ENCODE measurements around the gene ARPIN. TPM values are rescaled to one million over a fixed set of nuclear protein-coding genes. Genes with fewer than 3 reads are reported as not detected.
"Not testable (repeated sequence)": the region's sequence is repeated elsewhere in the genome, so short reads cannot be mapped to it uniquely, and the experiment has no call there.

ARPIN gene
- total and polyA plus RNA-seq, 8 donors = 31.1 to 37.4 (median 35.6) TPM

DNA sequence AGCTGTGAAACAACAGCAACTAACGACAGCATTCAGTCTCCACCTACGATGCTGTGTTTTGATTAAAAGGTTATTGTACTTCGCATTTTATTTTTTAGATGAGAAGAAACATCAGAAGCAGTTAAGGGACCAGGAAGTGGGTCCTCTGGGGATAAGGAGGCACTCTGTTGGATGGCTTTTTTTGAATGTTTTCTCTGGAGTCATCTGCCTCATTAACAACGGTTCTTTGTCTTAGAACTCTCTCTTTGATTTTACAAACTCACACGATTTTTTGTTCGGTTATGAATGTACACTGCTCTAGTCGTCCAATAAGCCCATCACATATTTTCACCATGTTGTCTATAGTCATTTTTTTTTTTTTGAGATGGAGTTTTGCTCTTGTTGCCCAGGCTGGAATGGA is 36.0 kb upstream of the ARPIN start:
- TF ChIP-seq, protein P1, sequence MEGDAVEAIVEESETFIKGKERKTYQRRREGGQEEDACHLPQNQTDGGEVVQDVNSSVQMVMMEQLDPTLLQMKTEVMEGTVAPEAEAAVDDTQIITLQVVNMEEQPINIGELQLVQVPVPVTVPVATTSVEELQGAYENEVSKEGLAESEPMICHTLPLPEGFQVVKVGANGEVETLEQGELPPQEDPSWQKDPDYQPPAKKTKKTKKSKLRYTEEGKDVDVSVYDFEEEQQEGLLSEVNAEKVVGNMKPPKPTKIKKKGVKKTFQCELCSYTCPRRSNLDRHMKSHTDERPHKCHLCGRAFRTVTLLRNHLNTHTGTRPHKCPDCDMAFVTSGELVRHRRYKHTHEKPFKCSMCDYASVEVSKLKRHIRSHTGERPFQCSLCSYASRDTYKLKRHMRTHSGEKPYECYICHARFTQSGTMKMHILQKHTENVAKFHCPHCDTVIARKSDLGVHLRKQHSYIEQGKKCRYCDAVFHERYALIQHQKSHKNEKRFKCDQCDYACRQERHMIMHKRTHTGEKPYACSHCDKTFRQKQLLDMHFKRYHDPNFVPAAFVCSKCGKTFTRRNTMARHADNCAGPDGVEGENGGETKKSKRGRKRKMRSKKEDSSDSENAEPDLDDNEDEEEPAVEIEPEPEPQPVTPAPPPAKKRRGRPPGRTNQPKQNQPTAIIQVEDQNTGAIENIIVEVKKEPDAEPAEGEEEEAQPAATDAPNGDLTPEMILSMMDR (IDR thresholded peaks at IDR 0.05) = no peak
- intact Hi-C loops (cut with DNase I) = no loop called here
- DNase-seq (no peak), ATAC-seq (no peak)
- H3K4me3 ChIP-seq = no peak overlapping the region
- no peaks in the 10 kb centered on the region for H3K4me1 ChIP-seq
- no peak overlapping the region for H3K27ac ChIP-seq
- no peaks in the 10 kb centered on the region for H3K27me3 ChIP-seq
- no peaks in the 10 kb centered on the region for H3K36me3 ChIP-seq
- no peaks in the 10 kb centered on the region for H3K9me3 ChIP-seq

DNA sequence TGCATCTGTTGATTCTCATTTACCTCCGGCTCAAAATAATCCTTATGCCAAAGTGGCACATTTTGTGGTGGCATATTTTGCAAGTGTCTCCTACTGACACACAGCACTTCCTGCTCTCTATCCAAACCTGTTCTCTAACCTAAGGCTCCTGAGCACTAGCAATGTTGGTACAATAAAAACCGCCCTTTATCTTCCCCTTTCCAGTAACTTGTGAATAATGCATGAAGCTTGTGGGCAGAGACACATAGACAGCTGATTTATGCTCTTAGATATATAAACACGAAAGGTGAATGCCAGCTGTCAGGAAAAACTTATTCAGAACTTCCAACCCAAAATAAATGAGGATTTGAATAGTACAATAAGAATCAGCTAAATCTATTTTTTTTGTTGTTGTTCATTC is 34.6 kb upstream of the ARPIN start:
- no peaks in the 10 kb centered on the region for H3K27me3 ChIP-seq
- no peak overlapping the region for H3K4me3 ChIP-seq
- H3K9me3 ChIP-seq = no peaks in the 10 kb centered on the region
- ATAC-seq (no peak), DNase-seq (no peak)
- H3K4me1 ChIP-seq = no peaks in the 10 kb centered on the region
- TF ChIP-seq, protein P1 (IDR thresholded peaks at IDR 0.05) = no peak
- intact Hi-C loops (cut with DNase I) = no loop called here
- H3K27ac ChIP-seq = no peak overlapping the region
- no peaks in the 10 kb centered on the region for H3K36me3 ChIP-seq

DNA sequence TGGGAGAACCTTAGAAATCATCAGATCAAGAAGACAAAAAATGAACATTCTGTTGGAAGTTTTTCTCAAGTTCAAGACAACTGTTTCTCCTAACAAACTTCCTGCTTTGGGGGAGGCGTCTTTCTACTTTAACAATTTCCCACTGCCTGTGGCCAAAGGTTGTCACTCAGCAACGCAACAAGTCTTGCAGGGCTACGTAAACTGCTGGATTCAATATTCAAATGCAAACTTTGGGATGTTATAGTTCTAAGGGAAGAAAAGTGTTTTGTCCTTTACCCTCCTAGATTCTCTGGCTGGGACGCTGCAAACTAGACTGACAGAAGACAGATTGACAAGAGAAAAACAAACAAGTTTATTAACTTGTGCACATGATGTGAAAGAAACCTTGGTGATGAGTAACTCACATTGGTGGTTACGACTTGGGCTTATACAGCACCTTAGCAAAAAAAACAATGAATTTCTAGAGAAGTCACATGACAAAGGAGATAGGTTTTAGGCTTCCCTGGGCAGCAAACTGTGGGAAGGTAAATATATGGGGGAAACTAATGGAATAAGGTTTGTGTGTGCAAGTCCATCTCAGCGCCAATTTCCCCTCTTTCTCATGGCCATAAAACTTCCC is 34.0 kb upstream of the ARPIN start:
- no peaks in the 10 kb centered on the region for H3K4me1 ChIP-seq
- TF ChIP-seq, protein P1 (IDR thresholded peaks at IDR 0.05) = no peak
- no peaks in the 10 kb centered on the region for H3K27me3 ChIP-seq
- H3K4me3 ChIP-seq = no peak overlapping the region
- no peak for ATAC-seq
- no peak for DNase-seq
- intact Hi-C loops (cut with DNase I) = no loop called here
- H3K36me3 ChIP-seq = no peaks in the 10 kb centered on the region
- H3K9me3 ChIP-seq = no peaks in the 10 kb centered on the region
- no peak overlapping the region for H3K27ac ChIP-seq

DNA sequence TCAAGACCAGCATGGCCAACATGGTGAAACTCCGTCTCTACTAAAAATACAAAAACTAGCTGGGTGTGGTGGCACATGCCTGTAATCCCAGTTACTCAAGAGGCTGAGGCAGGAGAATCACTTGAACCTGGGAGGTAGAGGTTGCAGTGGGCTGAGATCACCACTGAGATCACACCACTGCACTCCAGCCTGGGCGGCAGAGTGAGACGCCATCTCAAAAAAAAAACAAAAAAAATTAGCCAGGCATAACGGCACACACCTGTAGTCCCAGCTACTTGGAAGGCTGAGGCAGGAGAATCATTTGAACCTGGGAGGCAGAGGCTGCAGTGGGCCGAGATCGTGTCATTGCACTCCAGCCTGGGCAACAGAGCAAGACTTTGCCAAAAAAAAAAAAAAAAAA is 31.0 kb upstream of the ARPIN start:
- H3K27me3 ChIP-seq; ATAC-seq; H3K4me3 ChIP-seq; DNase-seq; H3K9me3 ChIP-seq; intact Hi-C loops (cut with DNase I); H3K36me3 ChIP-seq; H3K4me1 ChIP-seq; H3K27ac ChIP-seq: not testable (repeated sequence)

DNA sequence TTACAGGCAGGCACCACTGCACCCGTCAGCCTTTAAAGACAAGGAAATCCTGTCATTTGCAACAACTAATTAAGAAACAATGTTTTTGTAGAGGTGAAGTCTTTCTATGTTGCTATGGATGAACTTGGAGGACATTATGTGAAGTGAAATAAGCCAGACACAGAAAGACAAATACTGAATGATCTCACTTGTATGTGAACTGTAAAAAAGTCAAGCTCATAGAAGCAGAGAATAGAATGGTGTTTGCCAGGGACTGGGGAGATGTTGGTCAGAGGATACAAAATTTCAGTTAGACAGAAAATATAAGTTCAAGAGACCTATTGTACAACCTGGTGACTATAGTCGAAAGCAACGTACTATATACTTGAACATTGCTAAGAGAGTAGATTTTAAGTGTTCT is 27.2 kb upstream of the ARPIN start:
- H3K4me3 ChIP-seq = no peak overlapping the region
- intact Hi-C loops (cut with DNase I) = no loop called here
- ATAC-seq = no peak

DNA sequence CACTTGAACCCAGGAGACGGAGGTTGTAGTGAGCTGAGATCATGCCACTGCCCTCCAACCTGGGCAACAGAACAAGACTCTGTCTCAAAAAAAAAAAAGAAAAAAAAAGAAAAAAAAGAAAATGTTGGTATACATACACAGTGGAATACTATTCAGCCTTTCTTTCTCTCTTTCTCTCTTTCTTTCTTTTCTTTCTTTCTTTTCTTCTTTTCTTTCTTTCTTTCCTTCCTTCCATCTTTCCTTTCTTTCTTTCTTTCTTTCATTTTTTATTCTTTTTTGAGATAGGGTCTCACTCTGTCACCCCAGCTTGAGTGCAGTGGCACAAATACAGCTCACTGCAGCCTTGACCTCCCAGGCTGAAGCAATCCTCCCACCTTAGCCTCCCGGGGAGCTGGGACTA is 26.6 kb upstream of the ARPIN start:
- H3K27me3 ChIP-seq; H3K36me3 ChIP-seq; H3K27ac ChIP-seq; DNase-seq; H3K4me3 ChIP-seq; intact Hi-C loops (cut with DNase I); ATAC-seq; H3K9me3 ChIP-seq: not testable (repeated sequence)
- H3K4me1 ChIP-seq = peaks cover 0 to 10% of the 10 kb centered on the region in 2 donors

More for the DNA sequence above, 27.2 kb upstream of the ARPIN start:
- Histone ChIP-seq H3K4me1 (peaks cover 0 to 10% of the 10 kb centered on the region in 2 donors), H3K27me3 (no peaks in the 10 kb centered on the region), H3K36me3 (no peaks in the 10 kb centered on the region), H3K9me3 (no peaks in the 10 kb centered on the region), H3K27ac (no peak overlapping the region)
- TF ChIP-seq, protein P1 (IDR thresholded peaks at IDR 0.05) = no peak
- no peak for DNase-seq

All from left lung (tissue), 10 donors.